Hematopoietic multipotent progenitor cell treated with erythropoietin and hydrocortisone succinate and interleukin-3 and kit ligand, for 15 days (in vitro differentiated cells): ENCODE data around the gene COL13A1.

Experiments
- DNase-seq: peaks from one replicate; pipeline ENCODE4 v3.0.0-alpha.2; 2015; ENCODE audit warnings: low spot score

COL13A1 gene

DNA sequence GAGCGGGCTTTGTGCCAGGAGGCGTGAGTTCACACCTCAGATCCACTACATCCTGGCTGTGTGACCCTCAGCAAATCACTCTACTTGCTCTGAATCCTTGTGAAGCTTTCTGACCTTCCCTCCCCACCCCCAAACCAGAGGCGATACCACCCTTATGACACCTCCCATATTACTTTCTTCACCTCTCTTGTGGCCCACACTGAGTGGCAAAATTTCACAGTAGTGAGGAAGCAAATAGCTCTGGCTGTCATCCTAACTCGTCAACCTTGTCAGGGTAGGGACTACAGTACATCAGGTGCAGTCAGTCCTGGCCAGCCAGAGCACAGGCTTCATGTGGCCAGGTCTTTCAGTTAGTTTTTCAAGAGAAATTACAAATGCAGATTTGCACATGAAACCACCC is 19.1 kb downstream of the COL13A1 start:
- no peak for DNase-seq

- no peak for DNase-seq
These were observed 23.9 kb downstream of the COL13A1 start for GRCh38 chr10:69825604-69826003.

- DNase-seq = no peak
These were observed 24.4 kb downstream of the COL13A1 start for GRCh38 chr10:69826094-69826493.

DNA sequence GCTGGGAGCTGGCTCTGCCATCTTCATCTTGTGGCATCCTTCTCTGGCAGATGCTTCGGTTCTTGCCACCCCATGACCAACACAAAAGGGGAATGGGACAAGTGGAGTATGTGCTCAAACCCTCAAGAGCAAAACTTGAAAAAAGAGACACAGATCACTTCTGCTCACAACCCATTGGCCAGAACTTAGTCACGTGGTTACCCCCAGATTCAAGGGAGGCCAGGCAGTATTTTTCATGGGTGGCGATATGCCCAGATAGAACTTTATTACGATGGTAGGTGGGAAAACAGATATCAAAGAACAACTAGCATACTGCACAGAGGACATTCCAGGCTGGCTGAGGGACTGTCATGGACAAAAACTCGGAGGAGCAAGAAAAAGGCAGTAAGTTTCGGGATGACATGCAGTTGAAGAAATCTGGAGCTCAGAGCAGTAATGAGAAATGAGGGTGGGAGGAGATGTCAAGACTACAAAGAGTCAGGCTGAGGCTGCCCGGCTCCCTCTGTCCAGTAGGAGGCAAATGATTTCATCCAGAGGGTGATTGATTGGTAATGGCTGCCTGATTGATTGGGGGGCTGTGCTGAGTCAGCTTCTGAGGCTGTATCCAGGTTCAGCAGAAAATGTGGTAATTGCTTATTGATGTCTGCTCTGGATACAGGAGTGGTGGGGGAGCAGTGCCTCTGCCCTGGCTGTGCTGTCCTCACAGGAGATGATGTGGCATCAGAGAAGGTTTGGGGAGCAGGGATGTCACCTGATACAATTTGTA is 25.3 kb downstream of the COL13A1 start:
- DNase-seq = no peak

GRCh38 chr10:69828144-69828870 is 26.6 kb downstream of the COL13A1 start:
- DNase-seq = no peak

GRCh38 chr10:69829775-69830174 is 28.1 kb downstream of the COL13A1 start:
- no peak for DNase-seq

DNA sequence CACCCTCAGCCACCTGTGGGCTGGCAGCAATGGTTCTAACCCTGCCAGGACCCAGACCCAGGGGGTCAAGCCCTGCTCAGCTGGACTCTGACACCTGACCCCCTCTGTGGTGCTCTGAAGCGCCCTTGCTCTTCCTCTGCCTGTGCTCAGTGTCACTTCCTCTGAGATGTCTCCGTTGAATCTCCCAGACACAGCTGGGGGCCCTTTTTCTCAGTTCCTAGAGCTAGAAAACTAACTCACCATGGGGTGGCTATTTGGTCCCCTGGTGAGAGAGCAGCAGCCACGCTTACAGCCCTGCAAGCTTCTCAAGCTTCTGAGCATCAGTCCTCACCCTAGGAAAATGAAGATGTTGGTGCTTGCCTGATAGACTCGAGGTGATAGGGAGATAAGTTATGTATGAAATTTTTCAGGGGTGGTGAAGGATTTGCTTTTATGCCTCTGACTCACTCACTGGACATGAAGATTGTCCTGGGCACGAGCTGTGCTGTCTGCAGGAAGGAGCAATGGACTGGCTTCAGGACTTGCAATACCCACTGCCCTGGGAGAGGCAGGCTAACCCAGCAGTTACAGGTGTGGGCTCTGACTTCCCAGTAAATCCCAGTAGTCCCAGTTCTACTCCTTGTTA is 29.6 kb downstream of the COL13A1 start:
- DNase-seq = no peak

DNA sequence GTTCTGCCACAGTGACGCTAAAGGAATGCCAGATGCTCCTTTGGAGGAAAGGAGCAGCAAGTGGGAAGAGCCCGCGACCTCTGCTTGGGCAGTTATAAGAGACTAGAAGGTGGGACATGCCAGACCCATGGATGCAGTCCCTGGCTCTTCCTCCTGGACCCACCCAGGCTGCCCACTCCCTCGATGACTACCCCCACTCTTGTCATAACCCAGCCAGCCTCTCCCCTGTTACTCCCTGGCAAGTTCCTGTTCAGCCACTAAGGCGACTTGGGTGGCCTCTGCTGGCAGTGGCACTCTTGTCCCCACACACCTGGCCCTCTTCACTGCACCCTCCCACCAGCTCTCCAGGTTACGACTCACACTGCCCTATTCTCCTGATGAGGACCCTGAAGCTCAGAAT is 33.5 kb downstream of the COL13A1 start:
- no peak for DNase-seq

DNA sequence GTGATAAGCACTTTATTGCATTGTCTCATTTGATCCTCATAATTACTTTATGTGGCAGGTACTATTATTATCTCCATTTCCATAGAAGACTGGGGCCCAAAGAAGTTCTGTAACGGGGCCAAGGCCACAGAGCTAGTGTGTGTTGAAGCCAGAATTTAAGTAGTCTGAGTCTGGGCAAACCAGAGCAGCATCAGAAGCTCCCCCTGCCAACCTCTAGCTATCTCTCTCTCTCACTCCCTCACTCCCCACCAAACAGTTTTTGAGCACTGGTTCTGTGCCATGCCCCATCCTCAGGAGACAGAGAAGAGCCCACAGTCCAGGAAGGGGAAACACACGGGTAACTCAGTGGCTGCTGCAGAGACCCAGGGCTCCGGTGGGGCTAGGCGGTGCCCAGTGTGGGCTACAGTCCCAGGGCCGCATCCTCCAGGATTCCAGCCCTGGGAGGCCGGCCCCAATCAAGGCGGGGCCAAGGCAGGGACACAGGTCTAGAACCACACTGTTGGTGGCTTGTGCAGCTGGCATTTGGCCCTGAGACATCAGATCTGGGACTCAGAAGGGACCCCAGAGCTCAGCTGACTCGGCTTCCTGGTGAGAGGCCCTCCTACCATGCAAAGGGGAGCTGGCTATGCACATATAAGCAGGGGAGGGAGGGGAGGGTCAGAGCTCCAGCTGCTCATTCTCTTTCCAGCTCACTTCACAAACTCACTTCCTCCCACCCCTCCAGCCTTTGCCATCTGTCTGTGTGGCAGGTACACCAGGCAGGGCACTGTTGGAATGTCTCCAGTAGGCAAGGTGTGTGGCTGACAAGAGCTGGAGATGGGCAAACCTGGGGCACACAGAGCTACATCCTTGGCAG is 34.4 kb downstream of the COL13A1 start:
- DNase-seq = no peak

DNA sequence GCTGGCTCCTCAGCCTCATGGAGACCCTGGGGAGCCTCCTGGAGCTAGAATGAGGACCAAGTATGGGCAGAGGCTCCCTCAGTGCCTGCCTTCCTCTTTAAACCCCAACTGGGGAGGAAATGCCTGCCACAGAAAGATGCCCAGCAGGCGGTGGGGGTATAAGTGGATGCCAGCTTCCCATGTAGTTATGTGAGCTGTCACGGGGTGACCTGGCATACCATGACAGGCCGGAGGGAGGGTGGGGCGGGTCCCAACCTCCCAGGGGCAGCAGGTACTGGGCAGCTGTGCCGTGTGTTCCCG is 35.0 kb downstream of the COL13A1 start:
- no peak for DNase-seq

GRCh38 chr10:69837261-69837660 is 35.6 kb downstream of the COL13A1 start:
- no peak for DNase-seq

DNA sequence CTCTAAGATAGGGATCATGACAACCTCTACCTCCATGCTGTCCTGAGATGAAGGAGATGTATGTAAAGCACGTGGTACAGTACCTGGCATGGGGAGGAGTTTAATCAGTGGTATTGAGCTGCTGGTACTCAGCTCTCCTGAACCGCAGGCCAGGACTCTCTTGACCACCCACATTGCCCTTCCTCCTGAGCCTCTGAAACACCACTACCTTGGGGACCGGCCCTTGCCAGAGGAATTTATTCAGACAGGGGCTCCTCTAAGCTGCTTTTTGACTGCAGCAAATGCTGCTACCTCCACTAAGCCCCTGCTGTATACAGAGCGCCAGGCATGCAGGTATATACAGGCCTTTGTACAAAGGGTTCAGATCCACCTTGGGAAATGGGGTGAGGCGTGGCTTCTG is 36.7 kb downstream of the COL13A1 start:
- DNase-seq = no peak

GRCh38 chr10:69838853-69839252 is 37.1 kb downstream of the COL13A1 start:
- DNase-seq = no peak

DNA sequence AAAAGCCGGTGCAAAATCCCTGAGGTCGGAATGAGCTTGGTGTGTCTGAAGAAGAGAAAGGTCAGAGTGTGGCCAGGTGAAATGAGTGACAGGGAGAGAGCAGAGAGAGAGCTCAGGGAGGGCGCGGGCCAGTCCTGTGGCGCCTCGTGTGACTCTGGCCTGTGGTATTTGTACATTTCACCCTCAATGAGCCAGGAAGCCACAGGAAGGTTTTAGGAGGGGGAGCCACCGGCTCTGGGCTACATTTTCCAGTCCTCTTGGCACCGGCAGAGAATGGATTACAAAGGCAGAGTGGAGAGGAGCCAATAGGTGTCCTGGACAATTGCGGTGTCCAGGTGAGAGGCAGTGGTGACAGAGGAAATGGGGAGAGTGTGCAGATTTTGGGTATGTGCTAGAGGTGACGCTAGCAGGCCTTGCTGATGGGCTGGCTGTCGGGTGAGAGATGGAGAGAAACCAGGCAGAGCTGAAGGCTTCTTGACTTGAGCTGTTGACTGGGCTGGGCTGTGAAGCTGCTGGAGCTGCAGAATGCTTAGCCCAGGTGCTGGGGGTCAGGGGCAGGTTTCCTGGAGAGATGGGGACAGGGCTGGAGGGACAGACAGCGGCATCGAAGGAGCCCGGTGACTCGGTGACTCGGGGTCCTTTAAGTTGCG is 38.1 kb downstream of the COL13A1 start:
- no peak for DNase-seq

GRCh38 chr10:69840773-69841172 is 39.1 kb downstream of the COL13A1 start:
- no peak for DNase-seq

GRCh38 chr10:69842020-69842419 is 40.3 kb downstream of the COL13A1 start:
- no peak for DNase-seq

DNA sequence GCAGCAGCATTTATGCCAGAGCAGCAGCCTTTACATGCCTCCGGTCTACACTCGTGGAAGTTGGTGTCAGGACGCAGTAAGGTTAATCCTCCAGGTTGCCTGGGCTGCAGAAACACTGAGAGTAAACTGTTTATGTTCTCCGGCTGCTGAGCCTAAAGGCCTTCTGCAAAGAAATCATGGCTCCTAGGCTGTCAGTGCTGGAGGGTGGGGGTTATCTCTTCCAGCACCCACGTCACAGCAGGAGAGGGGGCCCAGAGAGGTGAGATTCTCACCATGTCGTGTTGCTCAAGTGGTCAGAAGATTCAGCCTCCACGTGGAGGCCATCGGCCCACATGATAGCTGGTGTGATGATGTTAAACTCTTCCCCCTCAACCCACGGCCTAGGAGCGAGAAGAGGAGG is 41.2 kb downstream of the COL13A1 start:
- DNase-seq = no peak

GRCh38 chr10:69843923-69844322 is 42.2 kb downstream of the COL13A1 start:
- DNase-seq = no peak

- DNase-seq = no peak
These were observed 43.0 kb downstream of the COL13A1 start for GRCh38 chr10:69844698-69845097.

DNA sequence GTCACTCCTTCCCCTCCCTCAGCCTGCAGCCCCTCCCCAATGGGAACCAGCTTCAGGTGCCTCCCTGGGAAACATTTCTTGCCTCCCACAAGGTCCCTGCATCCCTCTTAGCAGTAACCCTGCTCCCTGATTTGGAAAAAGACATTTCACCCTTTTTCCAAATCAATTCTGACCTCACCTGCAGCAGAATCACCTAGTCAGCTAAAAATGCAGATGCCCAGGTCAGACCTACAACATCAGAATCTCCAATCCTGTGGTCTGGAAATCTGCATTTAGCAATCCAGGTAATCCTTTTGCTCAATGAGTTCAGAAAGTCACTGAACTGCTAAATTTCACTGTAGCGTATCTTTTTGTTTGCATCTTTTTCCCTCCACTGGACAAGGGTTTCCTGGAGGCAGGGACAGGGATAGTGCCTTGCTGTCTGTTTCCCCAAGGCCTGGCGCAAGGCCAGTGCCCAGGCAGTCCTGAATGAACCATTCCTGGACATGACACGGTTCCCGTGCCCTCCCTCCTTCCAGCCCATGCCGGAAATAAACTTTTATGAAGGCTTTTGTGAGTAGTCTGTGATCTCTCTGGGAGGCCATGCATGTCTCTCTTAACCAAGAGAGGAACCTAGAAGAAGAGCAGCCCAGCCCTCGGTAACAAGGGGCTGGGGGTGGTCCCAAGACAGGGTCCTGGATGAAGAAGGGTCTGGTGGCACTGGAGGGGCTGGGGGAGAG is 44.0 kb downstream of the COL13A1 start:
- no peak for DNase-seq

GRCh38 chr10:69846293-69846921 is 44.7 kb downstream of the COL13A1 start:
- DNase-seq = no peak
